HL-60 (cell line): ENCODE data around the gene CFAP20DC.

Experiments
- DNase-seq, 2 experiments: peaks; one replicate each; pipeline ENCODE4 v3.0.0-alpha.2; 2010 to 2020; ENCODE audit warnings: low read depth in 1 of 2, low spot score in 1 of 2
- H3K27ac ChIP-seq: fragments of 250-450 bp; sonication (Bioruptor Pico); replicated peaks from 2 replicates; pipeline ENCODE4 v1.5.1; 2020; ENCODE audit warnings: mild to moderate bottlenecking, moderate library complexity
- H3K27me3 ChIP-seq: fragments of 250-450 bp; sonication (Bioruptor Pico); 2 replicates; pipeline ENCODE4 v1.5.1; 2021; ENCODE audit warnings: mild to moderate bottlenecking, moderate library complexity; ENCODE audit not compliant: insufficient read depth, poor library complexity, severe bottlenecking
- H3K4me3 ChIP-seq: replicated peaks from 2 replicates; pipeline ENCODE4 v1.5.1; 2011; ENCODE audit warnings: mild to moderate bottlenecking, control low read depth, low read length; ENCODE audit not compliant: insufficient read depth
- CTCF ChIP-seq: IDR thresholded peaks from one replicate; pipeline ENCODE4 v1.5.1; 2011; ENCODE audit warnings: low read length, control low read depth, inconsistent platforms; ENCODE audit not compliant: insufficient read depth
- GABPA ChIP-seq: IDR thresholded peaks from 2 replicates; pipeline ENCODE4 v1.6.1; 2012; ENCODE audit warnings: low read depth
- POLR2AphosphoS5 ChIP-seq: IDR thresholded peaks from 2 replicates; pipeline ENCODE4 v1.6.1; 2012; ENCODE audit warnings: low read depth
- REST ChIP-seq: IDR thresholded peaks from 2 replicates; pipeline ENCODE4 v1.6.1; 2012; ENCODE audit warnings: low read depth; ENCODE audit not compliant: insufficient replicate concordance
- SPI1 ChIP-seq: IDR thresholded peaks from 2 replicates; pipeline ENCODE4 v1.6.1; 2012; ENCODE audit warnings: low read depth, mild to moderate bottlenecking, borderline replicate concordance

Gene CFAP20DC

GRCh38 chr3:58776231-58776630, 273.6 kb downstream of the CFAP20DC start:
- H3K27me3 ChIP-seq = no peaks in the 10 kb centered on the region
- TF ChIP-seq CTCF (no peak), SPI1 (no peak), POLR2AphosphoS5 (no peak), GABPA (no peak), REST (no peak)
- H3K27ac ChIP-seq = no peak overlapping the region
- DNase-seq = no peak
- no peak overlapping the region for H3K4me3 ChIP-seq

- Histone ChIP-seq H3K27ac (no peak overlapping the region), H3K27me3 (no peaks in the 10 kb centered on the region), H3K4me3 (no peak overlapping the region)
- no peak for DNase-seq
- TF ChIP-seq CTCF = no peak
- no peak for TF ChIP-seq POLR2AphosphoS5
- TF ChIP-seq SPI1 = no peak
- no peak for TF ChIP-seq GABPA
- TF ChIP-seq REST = no peak
Measured at GRCh38 chr3:58772462-58772861, 277.4 kb downstream of the CFAP20DC start.

DNA sequence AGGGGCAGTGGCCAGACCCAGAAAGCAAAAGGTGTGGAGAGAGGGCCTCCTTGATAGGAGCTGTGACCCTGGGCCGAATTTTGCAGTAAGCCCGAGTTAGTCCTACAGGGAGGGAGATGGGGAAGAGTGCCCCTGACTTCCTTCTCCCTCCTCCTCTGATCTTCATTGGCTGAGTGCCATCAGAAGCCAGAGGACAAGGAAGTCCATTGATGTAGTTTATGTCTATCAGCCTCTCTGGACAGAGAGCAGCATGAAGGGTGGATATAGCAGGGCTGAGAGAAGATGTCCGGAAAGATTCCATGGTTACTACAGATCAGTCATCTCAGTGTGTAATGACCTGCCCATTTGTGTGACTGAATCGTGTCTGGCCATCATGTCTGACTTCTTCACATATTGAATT, 280.8 kb downstream of the CFAP20DC start:
- TF ChIP-seq REST (no peak), CTCF (no peak), GABPA (no peak), POLR2AphosphoS5 (no peak), SPI1 (no peak)
- Histone ChIP-seq H3K4me3 (no peak overlapping the region), H3K27ac (no peak overlapping the region), H3K27me3 (no peaks in the 10 kb centered on the region)
- DNase-seq = no peak
